LoVo (cell line): ENCODE data around the gene CHN1.

Source experiments
- DNase-seq: peaks from one replicate; pipeline ENCODE4 v3.0.0-alpha.2; 2016; ENCODE audit warnings: low spot score

Gene CHN1

DNA sequence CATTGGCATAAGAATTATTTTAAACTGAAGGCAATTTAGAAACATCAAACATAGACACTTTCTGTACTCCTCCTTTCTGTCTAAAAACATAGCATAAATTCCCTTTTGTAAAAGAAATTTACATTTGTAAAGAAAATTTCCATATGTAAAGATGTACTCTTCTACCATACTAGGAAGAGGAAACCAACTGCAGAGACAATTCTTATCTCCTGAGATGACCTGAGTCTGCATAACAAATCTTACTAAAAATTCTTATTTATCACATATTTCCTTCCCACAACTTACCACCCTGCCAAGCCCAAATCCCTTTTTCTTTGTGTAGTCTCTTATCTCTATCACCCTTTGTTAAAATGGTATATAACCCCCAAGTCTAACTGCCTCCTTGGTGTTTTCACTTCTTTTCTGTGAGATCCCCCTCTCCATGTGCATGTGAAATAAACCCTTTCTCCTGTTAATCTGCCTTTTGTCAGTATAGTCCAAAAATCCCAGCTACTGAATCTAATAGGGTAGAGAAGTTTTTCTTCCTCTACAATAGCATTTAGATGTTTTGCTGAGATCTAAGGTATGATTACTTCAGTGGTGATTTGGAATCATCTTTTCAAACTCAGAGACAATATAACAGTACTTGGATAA lies 81.0 kb downstream of the CHN1 start:
- no peak for DNase-seq

DNA sequence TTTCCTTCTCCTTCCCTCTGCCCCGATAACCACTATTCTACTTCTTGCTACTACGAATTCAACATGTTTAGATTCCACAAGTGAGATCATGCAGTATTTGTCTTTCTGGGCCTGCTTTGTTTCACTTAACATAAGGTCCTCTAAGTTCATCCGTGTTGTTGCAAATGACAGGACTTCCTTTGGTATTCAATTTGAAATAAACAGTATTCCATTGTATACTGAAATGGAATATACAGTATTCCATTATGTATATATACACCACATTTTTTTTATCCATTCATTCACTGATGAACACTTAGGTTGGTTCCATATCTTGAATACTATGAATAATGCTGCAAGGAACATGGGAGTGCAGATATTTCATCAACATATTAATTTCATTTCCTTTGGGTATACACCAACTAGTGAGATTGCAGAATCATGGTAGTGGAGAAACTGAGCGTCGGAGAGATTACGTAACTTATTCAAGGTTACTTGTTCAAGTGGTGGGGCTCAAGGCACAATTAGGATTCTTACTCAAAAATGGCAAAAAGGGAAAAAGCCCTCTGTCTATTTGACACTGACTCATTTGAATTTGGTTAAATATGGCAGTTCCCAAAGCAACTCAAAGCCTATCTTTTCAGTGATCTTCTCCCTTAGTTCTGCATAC lies 85.1 kb downstream of the CHN1 start:
- no peak for DNase-seq

DNA sequence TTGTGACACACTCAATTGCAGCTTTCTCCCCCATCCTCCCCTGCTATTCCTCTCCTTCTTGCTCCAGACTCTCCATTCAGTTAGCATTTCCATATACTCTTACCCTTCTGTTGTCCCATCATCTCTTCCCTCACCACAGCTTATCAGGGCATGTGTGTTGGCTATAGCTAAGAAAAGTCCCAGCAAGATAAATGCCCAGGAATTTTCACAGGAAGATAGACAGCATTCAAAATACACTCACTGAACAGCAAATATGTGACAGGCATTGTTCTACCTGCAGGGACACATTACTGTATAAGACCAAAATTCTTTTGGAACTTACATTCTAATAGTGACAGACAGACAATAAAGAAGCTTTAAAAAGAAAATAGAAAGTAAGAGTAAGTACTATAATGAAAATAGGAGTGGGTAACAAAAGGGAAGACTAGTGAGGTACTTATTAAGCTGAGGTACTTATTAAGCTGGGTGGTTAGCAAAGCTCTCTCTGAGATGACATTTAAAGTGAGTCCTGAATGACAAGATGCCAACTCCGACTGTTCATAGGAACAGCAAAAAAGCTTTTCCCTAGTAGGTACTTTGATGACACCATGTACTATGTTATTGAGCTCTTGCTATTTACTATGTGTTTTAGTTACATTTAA lies 86.2 kb downstream of the CHN1 start:
- no peak for DNase-seq

DNA sequence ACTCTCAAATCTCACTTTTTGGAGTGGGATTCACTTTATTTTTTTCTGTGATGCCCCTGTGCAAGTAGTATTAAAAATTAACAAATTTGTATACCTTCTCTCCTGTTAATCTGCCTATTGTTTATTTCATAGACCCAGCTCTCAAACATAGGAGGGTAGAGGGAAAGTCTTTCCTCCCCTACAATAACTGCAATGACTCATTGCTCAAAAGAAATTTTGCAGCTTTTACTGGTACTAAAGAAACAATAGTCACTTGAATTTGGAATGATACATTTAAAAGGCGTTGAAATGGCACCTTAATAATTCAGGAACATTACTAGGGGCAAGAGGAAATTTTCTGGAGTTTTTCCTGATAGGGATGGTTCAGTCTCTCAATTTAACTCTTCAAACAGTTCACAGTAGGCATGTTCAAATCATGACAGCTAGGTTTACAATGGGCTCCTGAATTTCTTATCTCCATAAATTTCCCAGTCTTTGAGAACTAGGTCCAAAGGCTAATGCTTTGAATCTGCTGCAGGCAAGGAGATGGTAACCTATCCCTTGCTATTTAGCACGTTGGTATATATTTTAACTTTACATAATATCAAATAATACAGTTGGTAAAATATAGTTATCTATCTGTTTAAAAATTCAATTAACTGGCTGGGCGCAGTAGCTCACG lies 88.8 kb downstream of the CHN1 start:
- no peak for DNase-seq

DNA sequence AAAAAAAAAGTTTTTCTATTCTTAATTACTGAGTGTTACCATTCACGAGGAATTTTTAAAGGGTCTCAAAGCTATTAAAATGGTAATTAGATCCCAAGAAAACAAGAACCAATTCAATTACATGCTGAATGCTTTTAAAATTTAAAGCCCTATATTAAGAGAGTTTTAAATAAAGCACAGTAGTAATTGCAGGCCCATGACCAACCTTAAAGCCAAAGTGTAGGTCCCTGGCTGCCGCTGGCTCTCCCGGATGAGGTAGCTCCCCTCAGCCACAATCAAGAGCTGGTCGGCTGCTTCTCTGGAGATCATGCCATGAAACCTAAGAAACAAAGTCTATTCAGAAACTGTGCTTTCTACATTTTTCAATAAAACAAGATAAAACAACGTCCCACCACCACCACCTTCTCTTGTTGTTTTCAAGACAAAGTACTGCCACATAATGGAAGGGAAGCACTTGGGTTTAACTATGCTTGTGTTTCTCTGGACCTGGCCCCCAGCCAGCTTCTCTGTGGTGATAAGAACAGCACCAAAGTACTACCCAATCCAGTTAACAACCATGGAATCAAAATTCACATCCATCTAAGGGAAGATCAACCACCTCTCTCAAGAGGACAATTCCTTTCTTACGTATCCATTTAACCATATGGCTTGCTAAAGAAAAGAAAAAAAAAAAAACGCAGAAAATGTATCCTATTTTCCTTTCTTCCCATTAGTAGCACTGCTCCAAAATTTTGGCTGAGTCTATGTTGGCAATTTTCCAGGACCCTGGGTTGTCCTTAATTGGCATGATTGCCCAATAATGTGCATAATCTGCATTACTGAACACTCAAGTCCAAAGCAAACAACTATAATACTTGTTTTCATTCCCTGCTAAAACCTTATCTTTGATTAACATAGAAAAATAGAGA lies 90.1 kb downstream of the CHN1 start:
- DNase-seq = no peak

DNA sequence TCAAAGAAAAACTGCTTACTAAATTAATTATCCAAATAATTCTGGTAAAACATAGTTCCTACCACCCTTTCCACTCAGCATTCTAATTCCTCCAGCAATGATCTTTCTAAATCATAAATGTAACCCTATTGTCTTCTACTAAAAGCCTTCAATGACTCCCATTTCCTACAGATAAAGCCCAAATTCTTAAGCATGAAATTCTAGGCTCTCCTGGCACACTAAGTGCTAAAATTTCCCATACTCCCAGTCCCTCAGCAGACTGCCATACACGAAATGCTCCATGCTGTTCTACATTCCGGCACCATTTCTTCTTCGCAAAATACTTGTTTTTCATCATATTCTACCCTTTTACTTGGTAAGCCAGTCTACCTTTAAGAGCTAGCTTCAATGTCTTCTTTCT lies 96.9 kb downstream of the CHN1 start:
- no peak for DNase-seq

DNA sequence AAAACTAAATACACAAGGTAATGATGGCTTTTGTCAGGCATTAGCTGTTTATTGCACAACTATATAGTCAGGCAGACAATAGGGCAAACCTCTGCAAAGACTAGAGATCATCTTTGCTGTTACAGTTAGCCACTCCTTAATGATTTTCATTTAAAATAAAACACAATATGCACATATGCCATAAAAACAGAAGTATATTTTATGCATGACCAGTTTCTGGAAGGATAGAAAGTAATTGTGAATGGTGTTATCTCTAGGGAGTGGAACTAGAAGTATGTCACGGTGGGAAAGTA lies 102.0 kb downstream of the CHN1 start:
- no peak for DNase-seq

DNA sequence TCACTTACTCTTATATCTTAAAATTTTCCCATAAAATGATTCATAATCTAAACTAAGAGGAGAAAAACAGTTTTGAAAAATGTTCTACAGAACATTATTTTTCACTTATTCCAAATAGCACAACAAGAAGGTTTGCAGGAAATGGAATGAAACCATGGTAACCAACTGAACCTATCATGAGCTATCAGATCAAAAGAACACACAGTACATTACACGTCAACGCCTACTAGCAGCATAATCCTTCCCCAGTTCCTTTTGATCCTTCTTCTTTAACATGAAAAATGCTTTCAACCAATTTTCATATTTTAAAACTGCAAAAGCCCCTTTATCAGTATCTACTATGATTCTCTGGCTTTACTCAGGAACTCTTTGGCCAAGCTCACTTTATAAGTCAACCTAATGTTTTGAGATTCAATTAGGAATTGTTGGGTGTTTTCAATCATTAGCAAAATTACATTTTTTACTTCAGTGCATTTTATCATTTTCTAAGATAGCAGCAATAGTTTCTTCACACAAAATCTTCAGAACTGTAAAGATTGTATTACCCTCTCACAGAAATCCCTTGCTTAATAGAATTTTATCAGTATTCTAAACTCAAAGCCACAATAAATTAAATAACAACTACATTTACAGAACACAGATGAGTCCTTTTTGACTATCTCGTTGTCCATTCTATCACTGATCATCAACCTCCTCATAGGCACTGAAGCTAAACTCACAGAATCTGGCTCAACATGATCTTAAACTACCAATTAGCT lies 102.5 kb downstream of the CHN1 start:
- no peak for DNase-seq

DNA sequence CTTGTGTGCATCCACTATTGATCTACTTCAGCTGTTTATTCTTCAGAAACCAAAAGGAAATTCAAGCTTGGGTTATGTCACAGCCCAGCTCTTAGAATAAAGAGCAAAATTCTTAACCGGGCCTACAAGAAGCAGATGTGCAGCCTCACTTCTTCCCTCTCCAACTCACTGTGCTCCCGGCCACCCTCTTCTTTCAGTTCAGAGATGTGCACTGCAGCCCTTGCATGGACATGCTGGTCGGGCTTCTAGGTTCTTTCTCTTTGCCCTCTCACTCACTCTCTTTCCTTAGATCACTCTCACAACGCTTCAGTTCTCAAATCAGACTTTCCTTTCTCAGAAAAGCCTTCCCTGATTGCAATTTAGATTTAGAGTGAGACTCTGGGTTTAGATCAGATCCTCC lies 104.1 kb downstream of the CHN1 start:
- no peak for DNase-seq

DNA sequence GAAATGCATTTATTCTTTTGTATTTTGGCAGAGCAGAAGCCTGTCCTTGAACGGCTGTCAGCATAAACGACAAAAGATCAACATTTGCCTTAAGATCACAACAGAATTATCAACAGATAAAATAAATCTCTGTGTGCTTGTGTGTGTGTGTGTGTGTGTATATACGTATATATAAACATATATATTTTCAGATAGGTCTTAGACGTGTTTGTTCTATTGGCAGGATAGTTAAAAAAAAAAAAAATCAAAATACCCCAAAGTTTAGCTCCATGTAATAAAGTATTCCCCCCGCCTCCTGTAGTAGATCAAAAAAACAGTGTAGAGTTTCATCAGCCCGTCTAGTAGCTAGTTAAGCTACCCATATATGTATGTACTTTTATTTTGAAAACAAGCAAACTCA lies 107.9 kb downstream of the CHN1 start:
- DNase-seq = no peak

DNA sequence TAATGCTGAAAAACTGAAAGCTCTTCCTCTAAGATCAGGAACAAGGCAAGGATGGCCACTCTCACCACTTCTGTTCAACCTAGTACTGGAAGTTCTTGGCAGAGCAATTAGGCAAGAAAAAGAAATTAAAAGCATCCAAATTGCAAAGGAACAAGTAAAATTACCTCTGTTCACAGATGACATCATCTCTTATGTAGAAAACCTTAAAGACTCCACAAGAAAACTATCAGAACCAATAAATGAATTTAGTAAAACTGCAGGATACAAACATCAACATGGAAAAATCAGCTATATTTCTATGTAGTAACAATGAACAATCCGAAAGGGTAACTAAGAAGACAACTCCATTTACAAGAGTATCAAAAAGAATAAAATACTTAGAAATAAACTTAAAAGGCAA lies 112.2 kb downstream of the CHN1 start:
- no peak for DNase-seq

DNA sequence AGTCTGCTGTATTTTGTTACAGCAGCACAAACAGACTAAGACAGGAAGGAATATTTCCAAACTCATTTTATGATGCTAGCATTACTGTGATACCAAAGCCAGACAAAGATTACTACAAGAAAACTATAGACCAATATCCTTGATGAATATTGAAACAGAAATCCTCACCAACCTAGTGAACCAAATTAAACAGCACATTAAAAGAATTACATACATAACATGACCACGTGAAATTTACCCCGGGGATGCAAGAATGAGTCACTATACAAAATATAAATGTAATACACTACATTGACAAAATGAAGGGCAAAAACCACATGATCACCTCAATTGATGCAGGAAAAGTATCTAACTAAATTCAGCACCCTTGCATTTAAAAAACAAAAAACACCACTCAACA lies 112.6 kb downstream of the CHN1 start:
- DNase-seq = no peak

DNA sequence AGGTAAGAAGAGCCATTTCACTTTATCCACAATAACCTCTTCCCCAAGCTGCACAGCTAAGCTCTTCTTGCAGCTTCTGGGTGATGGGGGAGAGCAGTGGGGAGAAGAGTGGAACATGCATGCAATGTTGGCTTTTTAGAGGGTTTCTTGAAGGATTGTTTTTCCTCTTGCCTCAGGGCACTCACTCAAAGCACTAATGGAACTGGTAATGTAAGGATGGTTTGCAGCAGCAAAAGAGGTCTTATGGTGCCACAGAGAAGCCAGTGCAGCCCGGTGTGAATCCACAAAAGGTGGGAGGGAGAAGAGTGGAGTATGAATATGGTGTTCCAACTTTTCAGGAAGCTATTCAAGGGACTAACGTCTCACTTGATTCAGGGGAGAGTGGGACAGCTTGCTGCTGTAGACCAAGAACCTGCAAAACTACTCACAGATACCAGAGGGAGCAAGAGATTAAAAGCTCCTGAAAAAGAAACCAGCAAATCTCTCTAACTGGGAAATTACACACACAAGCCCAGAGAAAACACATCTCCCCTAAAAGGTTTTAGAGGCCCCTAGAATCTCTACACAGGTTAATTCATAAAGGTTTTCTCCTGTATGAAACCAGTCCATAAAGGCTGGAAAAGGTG lies 116.4 kb downstream of the CHN1 start:
- DNase-seq = no peak

DNA sequence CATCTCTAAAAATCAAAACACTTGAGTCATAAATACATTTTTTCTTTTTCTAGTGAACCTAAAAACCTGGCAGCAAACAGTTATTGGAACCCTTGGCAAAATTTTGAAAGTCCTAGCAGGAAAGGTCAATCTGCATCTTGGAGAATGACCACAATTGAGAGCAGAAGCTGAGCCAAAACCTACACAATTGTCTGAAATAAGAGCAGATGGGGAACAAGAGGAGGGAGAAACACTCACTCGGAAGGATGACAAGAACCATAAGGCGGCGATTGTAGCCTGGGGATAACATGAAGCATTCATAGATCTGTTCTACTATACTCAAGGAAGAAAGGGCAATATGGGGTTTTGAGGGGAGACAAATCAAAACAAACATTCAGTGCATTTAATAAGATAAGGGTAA lies 117.0 kb downstream of the CHN1 start:
- no peak for DNase-seq

DNA sequence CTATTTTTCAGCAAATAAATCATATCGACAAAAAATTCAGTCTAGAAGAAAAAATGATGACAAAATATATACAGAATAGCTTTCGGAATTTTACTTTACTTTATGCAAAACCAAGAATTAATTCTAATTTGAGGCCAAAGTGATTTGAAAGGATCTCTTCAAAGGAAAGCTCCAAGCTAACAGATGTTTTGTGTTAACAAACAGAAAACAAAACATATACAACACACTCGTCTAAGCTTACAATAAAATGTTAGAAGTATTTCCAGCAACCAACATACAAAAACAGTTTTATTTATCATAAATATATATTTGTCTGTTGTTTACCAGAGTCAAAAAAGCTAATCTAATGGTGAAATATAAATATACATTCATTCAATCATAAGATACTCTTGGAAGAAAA lies 122.8 kb downstream of the CHN1 start:
- DNase-seq = no peak

DNA sequence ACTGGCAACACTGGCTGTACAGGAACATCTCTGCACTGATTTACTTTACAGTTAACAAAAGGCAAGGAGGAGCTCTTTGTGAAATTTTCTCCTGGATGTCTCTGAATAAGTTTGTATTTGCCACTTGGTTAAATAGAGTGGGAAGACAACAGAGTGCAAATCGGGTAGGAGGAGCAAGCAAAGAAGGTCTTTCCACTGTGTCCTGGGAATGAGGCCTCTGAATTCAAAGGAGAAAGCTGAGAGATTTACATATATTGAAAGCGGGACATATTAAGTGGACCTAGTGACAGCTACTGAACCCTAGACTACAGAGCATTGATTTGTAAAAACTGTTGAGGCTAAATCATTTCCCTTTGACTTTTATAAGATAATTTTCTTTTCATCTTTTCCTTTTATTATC lies 123.5 kb downstream of the CHN1 start:
- no peak for DNase-seq

DNA sequence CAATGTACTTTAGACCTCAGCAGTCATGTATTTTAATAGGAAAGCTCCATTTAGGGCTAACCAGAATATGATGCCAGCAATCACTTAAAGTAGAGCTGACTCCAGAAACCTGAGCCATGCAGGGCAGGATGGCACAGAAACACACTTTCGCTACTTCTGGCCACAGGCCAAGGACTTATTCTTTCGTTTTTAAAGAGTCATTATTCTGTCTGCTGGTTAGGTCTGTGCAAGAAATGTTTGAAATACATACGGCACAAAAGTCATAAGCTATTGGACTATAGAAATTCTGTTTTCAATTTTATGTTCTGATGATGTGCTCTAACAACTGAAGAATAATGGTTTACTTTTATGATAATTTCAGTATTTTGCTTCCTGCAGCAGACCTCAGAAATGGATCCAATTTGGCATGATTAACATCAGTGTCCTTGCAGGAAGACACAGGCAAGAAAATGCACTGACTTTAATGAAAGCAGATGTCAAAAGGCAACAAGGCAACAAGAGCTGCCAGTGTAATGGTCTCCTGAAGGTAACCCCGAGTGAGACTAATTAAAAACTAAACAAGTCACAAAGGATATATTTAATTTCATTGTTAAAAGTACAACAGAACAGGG lies 126.5 kb downstream of the CHN1 start:
- peak; percentile 12 for DNase-seq

DNA sequence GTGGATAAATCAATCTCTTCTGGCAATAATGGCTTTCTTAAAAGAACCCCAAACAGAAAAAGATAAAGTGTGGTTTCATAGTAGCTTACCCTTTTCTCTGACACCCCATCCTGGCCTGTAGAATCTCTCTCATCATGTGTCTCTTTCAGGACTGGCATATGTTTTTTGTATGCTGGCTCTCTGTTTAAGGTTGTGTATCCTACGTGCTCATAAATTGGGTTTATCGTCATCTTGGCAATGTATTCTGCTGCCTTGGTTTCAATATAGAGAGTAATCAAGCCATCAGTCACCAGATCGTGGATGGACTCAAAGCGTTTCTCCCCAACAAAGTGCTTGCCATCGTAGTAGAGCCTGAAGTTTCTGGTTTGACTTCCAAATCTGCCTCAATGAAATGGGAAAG lies 127.4 kb downstream of the CHN1 start:
- no peak for DNase-seq

DNA sequence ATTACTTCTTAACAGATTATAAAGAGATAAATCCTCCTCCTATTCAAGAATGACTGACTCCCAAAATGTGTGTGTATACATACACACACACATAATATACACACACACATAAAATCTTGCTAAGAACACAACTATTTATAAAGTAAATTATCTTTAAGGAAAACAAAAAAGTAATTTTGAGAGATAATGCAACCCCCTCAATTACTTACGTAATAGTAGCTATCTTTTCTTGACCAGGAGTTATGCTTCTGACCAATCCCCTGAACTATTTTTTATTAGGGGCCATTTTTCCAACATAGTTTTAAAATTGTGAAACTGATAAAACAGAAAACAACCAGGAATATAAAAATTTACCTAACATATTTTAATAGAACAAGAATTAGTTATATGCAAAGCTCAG lies 127.9 kb downstream of the CHN1 start:
- DNase-seq = no peak

DNA sequence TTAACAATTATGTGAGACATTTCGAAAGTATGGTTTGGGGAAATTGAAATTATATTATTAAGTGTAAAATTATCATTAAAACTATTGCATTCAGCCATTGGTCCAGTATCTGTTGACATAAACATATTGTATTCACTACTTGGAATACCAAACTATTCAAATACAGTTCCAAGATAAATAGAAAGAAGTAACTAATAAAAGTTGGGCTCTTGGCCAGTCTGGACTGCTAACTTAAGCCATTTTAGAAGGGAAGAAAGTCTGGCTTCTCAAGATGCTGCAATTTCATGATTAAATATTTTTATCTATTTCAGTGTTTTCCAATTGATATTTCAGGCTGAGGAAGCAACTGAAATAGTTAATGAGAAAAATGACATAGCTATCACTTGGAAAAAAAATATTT lies 131.1 kb downstream of the CHN1 start:
- DNase-seq = no peak

DNA sequence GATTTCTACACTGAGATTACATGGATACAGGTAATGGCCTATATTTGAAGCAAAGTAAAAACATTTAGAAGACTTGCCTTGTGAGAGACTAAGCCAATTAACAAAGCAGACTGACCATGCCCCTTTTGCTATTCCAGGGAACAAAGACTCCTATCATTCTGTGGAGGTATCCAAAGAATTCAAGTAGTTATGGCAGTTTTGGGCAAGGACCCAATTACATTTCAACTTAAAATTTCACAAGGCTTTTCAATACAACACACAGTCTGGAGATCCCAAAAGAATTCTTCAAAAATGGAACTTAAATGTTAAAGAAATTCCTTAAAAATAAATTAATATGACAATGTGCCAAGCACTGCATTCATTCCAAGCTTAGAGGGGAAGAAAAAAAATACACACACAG lies 131.7 kb downstream of the CHN1 start:
- no peak for DNase-seq
